IMR-90 (cell line): ENCODE results near the gene TBC1D1. TPM values are rescaled to one million over a fixed set of nuclear protein-coding genes. Genes with fewer than 3 reads are reported as not detected.
A peak's percentile ranks its signal among the peaks of the same experiment; 100 is the strongest.

Experiments
- ATAC-seq: fragments of 200-7000 bp; cut with Tn5 transposase; 2 replicates; pipeline ENCODE4 v1.9.1; 2020; ENCODE audit warnings: low read depth, mild to moderate bottlenecking, moderate library complexity
- BruUV-seq: library from RNA; stranded (reverse); fragments of 400-500 nt; replicated peaks from 2 replicates; lab custom pipeline; 2021; lab: Mats Ljungman, UMichigan
- CTCF ChIA-PET: fragments of 300-600 bp; formaldehyde crosslinking; extraction: SDS; loops from one replicate; lab custom pipeline; 2021; ENCODE audit warnings: antibody characterized with exemption; lab: Yijun Ruan, JAX
- POLR2A ChIA-PET: fragments of 300-600 bp; sonication (Branson Sonifier 250); formaldehyde crosslinking; loops from one replicate; lab custom pipeline; 2022; ENCODE audit warnings: antibody characterized with exemption; ENCODE audit not compliant: unreplicated experiment; lab: Charles Lee
- DNase-seq: peaks from one replicate; pipeline ENCODE4 v3.0.0; 2013
- H2AFZ ChIP-seq: replicated peaks from 2 replicates; pipeline ENCODE3; 2013; ENCODE audit warnings: low read length, mild to moderate bottlenecking; ENCODE audit not compliant: poor library complexity
- H2AK5ac ChIP-seq: 2 replicates; pipeline ENCODE4 v1.6.1; 2013; ENCODE audit warnings: low read depth, low read length, inconsistent platforms
- H2AK9ac ChIP-seq: replicated peaks from 2 replicates; pipeline ENCODE3; 2013; ENCODE audit warnings: mild to moderate bottlenecking, low read depth, low read length, moderate library complexity; ENCODE audit not compliant: poor library complexity
- H2BK120ac ChIP-seq: 2 replicates; pipeline ENCODE4 v1.6.1; 2013; ENCODE audit warnings: low read depth, low read length, inconsistent platforms
- H2BK15ac ChIP-seq: 3 replicates; pipeline ENCODE4 v1.6.1; 2013; ENCODE audit warnings: low read depth, low read length, inconsistent platforms
- H2BK20ac ChIP-seq: 2 replicates; pipeline ENCODE4 v1.6.1; 2013; ENCODE audit warnings: low read depth, mild to moderate bottlenecking, inconsistent platforms, low read length, moderate library complexity
- H2BK5ac ChIP-seq: 2 replicates; pipeline ENCODE4 v1.6.1; 2013; ENCODE audit warnings: mild to moderate bottlenecking, low read depth, low read length, inconsistent platforms; ENCODE audit not compliant: poor library complexity, severe bottlenecking
- H3K14ac ChIP-seq: replicated peaks from 2 replicates; pipeline ENCODE4 v1.6.1; 2013; ENCODE audit warnings: low read depth, low read length, inconsistent platforms
- H3K18ac ChIP-seq: 2 replicates; pipeline ENCODE4 v1.6.1; 2013; ENCODE audit warnings: low read depth, low read length, control low read depth
- H3K23ac ChIP-seq: 2 replicates; pipeline ENCODE4 v1.6.1; 2013; ENCODE audit warnings: low read depth, low read length, inconsistent platforms
- H3K27ac ChIP-seq: 2 replicates; pipeline ENCODE4 v1.5.1; 2013; ENCODE audit warnings: mild to moderate bottlenecking, control low read depth, low read length; ENCODE audit not compliant: insufficient read depth
- H3K27me3 ChIP-seq: 2 replicates; pipeline ENCODE4 v1.6.1; 2013; ENCODE audit warnings: low read length; ENCODE audit not compliant: control insufficient read depth, insufficient read depth
- H3K36me3 ChIP-seq: 2 replicates; pipeline ENCODE4 v1.6.1; 2013; ENCODE audit warnings: low read length, mixed read lengths; ENCODE audit not compliant: control insufficient read depth, insufficient read depth
- H3K4ac ChIP-seq: 2 replicates; pipeline ENCODE4 v1.6.1; 2013; ENCODE audit warnings: low read depth, low read length, inconsistent platforms
- H3K4me1 ChIP-seq: 2 replicates; pipeline ENCODE4 v1.6.1; 2013; ENCODE audit warnings: low read length, mixed read lengths; ENCODE audit not compliant: control insufficient read depth, insufficient read depth
- H3K4me2 ChIP-seq: 2 replicates; pipeline ENCODE4 v1.6.1; 2013; ENCODE audit warnings: low read depth, mild to moderate bottlenecking, control low read depth, low read length, moderate library complexity
- H3K4me3 ChIP-seq: 2 replicates; pipeline ENCODE4 v1.5.1; 2013; ENCODE audit warnings: low read depth, mild to moderate bottlenecking, control low read depth, low read length, moderate library complexity; ENCODE audit not compliant: insufficient read depth
- H3K56ac ChIP-seq: 2 replicates; pipeline ENCODE4 v1.6.1; 2013; ENCODE audit warnings: low read length, inconsistent platforms; ENCODE audit not compliant: insufficient read depth; ENCODE audit errors: extremely low read depth
- H3K79me1 ChIP-seq, 2 experiments: 2 replicates each; pipeline ENCODE4 v1.6.1; 2013; ENCODE audit warnings: low read length in 2 of 2, inconsistent platforms in 1 of 2, low read depth in 1 of 2
- H3K9ac ChIP-seq: 2 replicates; pipeline ENCODE4 v1.6.1; 2013; ENCODE audit warnings: low read depth, low read length, control low read depth
- H3K9me1 ChIP-seq: 2 replicates; pipeline ENCODE4 v1.6.1; 2013; ENCODE audit warnings: low read length, inconsistent platforms; ENCODE audit not compliant: insufficient read depth
- H3K9me3 ChIP-seq: 2 replicates; pipeline ENCODE4 v1.6.1; 2013; ENCODE audit warnings: low read length; ENCODE audit not compliant: control insufficient read depth, insufficient read depth
- H4K20me1 ChIP-seq: 2 replicates; pipeline ENCODE4 v1.6.1; 2013; ENCODE audit warnings: low read length, inconsistent platforms; ENCODE audit not compliant: insufficient read depth
- H4K5ac ChIP-seq: 2 replicates; pipeline ENCODE4 v1.6.1; 2013; ENCODE audit warnings: mild to moderate bottlenecking, low read depth, low read length, control low read depth
- H4K8ac ChIP-seq, 2 experiments: 2 replicates each; pipeline ENCODE4 v1.6.1; 2013; ENCODE audit warnings: low read depth in 2 of 2, low read length in 2 of 2, control low read depth in 1 of 2, inconsistent platforms in 1 of 2
- H4K91ac ChIP-seq: 2 replicates; pipeline ENCODE4 v1.6.1; 2013; ENCODE audit warnings: low read depth, low read length, inconsistent platforms; ENCODE audit not compliant: insufficient read depth
- BHLHE40 ChIP-seq: fragments of 150-350 bp; IDR thresholded peaks from 2 replicates; pipeline ENCODE4 v1.6.1; 2016; ENCODE audit warnings: mild to moderate bottlenecking, low read depth, low read length
- CEBPB ChIP-seq: IDR thresholded peaks from 2 replicates; pipeline ENCODE4 v1.6.1; 2012; ENCODE audit warnings: low read depth, low read length, improper control_type of control experiment
- CHD1 ChIP-seq: IDR thresholded peaks from 2 replicates; pipeline ENCODE4 v1.6.1; 2012; ENCODE audit warnings: low read depth, low read length, improper control_type of control experiment
- ELK1 ChIP-seq: fragments of 150-350 bp; IDR thresholded peaks from 2 replicates; pipeline ENCODE4 v1.6.1; 2016; ENCODE audit warnings: low read depth, mild to moderate bottlenecking, low read length, moderate library complexity, borderline replicate concordance
- FOS ChIP-seq: fragments of 150-350 bp; IDR thresholded peaks from 2 replicates; pipeline ENCODE4 v1.6.1; 2016; ENCODE audit warnings: low read depth, low read length
- MAFK ChIP-seq: IDR thresholded peaks from 2 replicates; pipeline ENCODE4 v1.6.1; 2012; ENCODE audit warnings: low read depth, low read length, improper control_type of control experiment
- MAZ ChIP-seq: IDR thresholded peaks from 2 replicates; pipeline ENCODE4 v1.6.1; 2012; ENCODE audit warnings: low read depth, mild to moderate bottlenecking, low read length, improper control_type of control experiment, moderate library complexity, borderline replicate concordance
- MXI1 ChIP-seq: IDR thresholded peaks from 2 replicates; pipeline ENCODE4 v1.6.1; 2012; ENCODE audit warnings: low read depth, mild to moderate bottlenecking, low read length, moderate library complexity, borderline replicate concordance
- NFE2L2 ChIP-seq: fragments of 150-350 bp; IDR thresholded peaks from 2 replicates; pipeline ENCODE4 v1.6.1; 2016; ENCODE audit warnings: low read depth, mild to moderate bottlenecking, low read length
- POLR2A ChIP-seq: IDR thresholded peaks from 2 replicates; pipeline ENCODE4 v1.6.1; 2012; ENCODE audit warnings: mild to moderate bottlenecking, low read depth, low read length
- RAD21 ChIP-seq: IDR thresholded peaks from 2 replicates; pipeline ENCODE4 v1.6.1; 2012; ENCODE audit warnings: low read length, improper control_type of control experiment
- RFX5 ChIP-seq: IDR thresholded peaks from 2 replicates; pipeline ENCODE4 v1.8.0; 2012; ENCODE audit warnings: low read depth, mild to moderate bottlenecking, low read length, moderate library complexity
- WGBS, 2 experiments: methylation state at CpG; one replicate each; pipeline versions ENCODE4 v1.1.5 to v1.1.7; 2013; ENCODE audit warnings: missing lambda C conversion rate in 2 of 2; ENCODE audit not compliant: insufficient read length in 1 of 2; ENCODE audit errors: extremely low coverage in 2 of 2; 5-methylcytosine and 5-hydroxymethylcytosine counted together
- dilution Hi-C: fragments of 300-500 bp; cut with HindIII; formaldehyde crosslinking; loops from one replicate; pipeline ENCODE4 v1.14.3; 2018; ENCODE audit warnings: low sequenced_read_pairs; ENCODE audit not compliant: unreplicated experiment
- in situ Hi-C: fragments of 300-500 bp; cut with MboI; formaldehyde crosslinking; loops from 3 replicates; pipeline ENCODE4 v1.14.3; 2019; ENCODE audit warnings: low sequenced_read_pairs, inconsistent platforms, mixed read lengths
- intact Hi-C: fragments of 100-400 bp; cut with micrococcal nuclease; formaldehyde crosslinking; loops from 2 replicates; pipeline ENCODE4 v1.10.0; 2022
- polyA plus RNA-seq, 3 experiments: library from polyadenylated mRNA; depleted of rRNA; stranded (reverse); fragments of >200 nt; gene quantifications; 2 replicates each; pipeline ENCODE4 v1.2.3, GENCODE V29; 2012; ENCODE audit warnings: low replicate concordance in 1 of 3
- total RNA-seq: library from RNA; depleted of rRNA; stranded (reverse); fragments of >200 nt; gene quantifications from 2 replicates; pipeline ENCODE4 v1.2.3, GENCODE V29; 2012
- TF ChIP-seq, protein P1 (sequence below): fragments of 150-350 bp; IDR thresholded peaks from 2 replicates; pipeline ENCODE4 v1.6.1; 2017; ENCODE audit warnings: mild to moderate bottlenecking, antibody characterized with exemption, low read length, low read depth
- TF ChIP-seq, protein P2 (sequence below): conservative IDR thresholded peaks from 2 replicates; pipeline ENCODE4 v1.5.1; 2012; ENCODE audit warnings: mild to moderate bottlenecking, low read depth, low read length, improper control_type of control experiment

Gene TBC1D1
- total and polyA plus RNA-seq, 2 of the 4 experiments (the other 2 are of a cell fraction), result 42.4 to 104 TPM

DNA sequence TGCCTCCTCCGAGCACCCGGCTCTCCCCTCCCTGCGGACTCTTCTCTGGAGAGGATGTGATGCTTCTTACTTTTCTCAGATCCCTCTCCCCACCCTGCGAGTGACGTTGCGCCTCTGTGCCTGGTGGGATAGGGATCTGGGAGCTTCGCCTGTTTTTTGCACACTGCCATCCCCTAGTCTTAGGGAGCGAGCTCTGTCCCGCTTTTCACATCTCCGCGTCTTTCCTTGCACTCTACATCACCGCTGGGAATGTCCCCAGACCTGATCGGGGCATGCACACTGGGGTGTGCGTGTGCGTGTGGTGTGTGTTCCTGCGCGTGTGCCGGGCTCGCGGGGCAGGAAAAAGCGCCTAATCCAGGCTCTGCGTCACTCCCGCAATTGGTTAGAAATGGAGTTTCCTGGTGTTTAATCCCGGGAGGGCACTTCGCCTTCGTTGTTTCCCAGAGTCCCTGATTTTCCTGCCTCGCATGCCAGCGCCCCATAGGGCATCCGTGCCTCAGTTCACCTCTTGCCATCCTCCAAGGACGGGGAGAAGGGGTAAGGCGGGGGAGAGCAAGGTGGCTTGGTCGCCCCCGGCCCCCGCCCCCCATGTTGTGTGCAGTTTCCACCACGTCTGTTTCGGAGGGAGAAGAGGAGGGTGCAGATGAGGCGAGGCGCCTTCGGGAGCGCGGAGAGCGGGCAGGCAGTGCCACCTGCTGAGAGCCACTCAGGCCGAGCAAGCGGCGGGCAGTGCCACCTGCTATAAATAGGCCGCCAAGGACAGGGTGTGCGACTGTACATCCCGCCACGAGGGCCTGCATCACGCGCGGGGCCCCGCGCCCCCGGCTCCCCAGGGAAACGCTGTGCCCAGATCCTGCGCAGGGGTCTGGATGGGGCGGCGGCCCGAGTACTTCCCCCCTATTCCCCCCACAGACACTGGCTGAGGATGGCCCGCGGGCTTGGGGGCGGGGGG is 759 bp upstream of the TBC1D1 start:
- H3K9ac ChIP-seq, result no peak overlapping the region
- H3K56ac ChIP-seq, result no peak overlapping the region
- H4K20me1 ChIP-seq, result no peaks in the 10 kb centered on the region; the same call in 1 of the 2 replicates
- no peak overlapping the region for H3K4ac ChIP-seq
- no peak overlapping the region for H2AK9ac ChIP-seq
- no peaks in the 10 kb centered on the region for H3K79me1 ChIP-seq
- no peak overlapping the region for H3K27ac ChIP-seq
- peak; percentile 38; the same call in 1 of the 2 replicates for ATAC-seq
- H2BK15ac ChIP-seq, result no peak overlapping the region
- H3K18ac ChIP-seq, result no peak overlapping the region
- no peaks in the 10 kb centered on the region; the same call in 1 of the 2 replicates for H3K4me1 ChIP-seq
- DNase-seq, result peak; percentile 1
- H3K9me1 ChIP-seq, result no peaks in the 10 kb centered on the region
- no peak overlapping the region for H4K5ac ChIP-seq
- H3K4me3 ChIP-seq, result peak overlapping the region; percentile 64
- no peak overlapping the region for H2BK5ac ChIP-seq
- H3K9me3 ChIP-seq, result no peaks in the 10 kb centered on the region
- in situ Hi-C loops (no loop called here), dilution Hi-C loops (no loop called here), intact Hi-C loops (no loop called here)
- H2AK5ac ChIP-seq, result no peak overlapping the region
- H3K23ac ChIP-seq, result peak overlapping the region; percentile 23; the same call in 1 of the 2 replicates
- CTCF ChIA-PET, result interaction anchor here (0.6 kb wide), 1 partner anchor 179 kb away, joined by 3 read pairs; no protein-coding TSS in a partner anchor
- peaks cover 47% of the 10 kb centered on the region for H3K27me3 ChIP-seq
- BruUV-seq, result no TSS peak
- POLR2A ChIA-PET, result no interaction called here
- H4K91ac ChIP-seq, result no peak overlapping the region
- H3K4me2 ChIP-seq, result peak overlapping the region; percentile 36
- no peak overlapping the region for H2BK20ac ChIP-seq
- peak overlapping the region; percentile 85 for H2AFZ ChIP-seq
- H2BK120ac ChIP-seq, result no peak overlapping the region
- H3K36me3 ChIP-seq, result no peaks in the 10 kb centered on the region
- WGBS, 2 experiments, result 0% methylated on average over 6 of the region's 63 CpGs; no CpG with 5 or more reads in 1 of the 2 experiments
- no peak overlapping the region for H3K14ac ChIP-seq
- H4K8ac ChIP-seq, result no peak overlapping the region
- TF ChIP-seq MXI1 (no peak), POLR2A (no peak), CHD1 (no peak), RFX5 (no peak), BHLHE40 (no peak), CEBPB (no peak), MAFK (no peak), MAZ (no peak), NFE2L2 (no peak), FOS (no peak), RAD21 (no peak), ELK1 (no peak)
- TF ChIP-seq, protein P1, sequence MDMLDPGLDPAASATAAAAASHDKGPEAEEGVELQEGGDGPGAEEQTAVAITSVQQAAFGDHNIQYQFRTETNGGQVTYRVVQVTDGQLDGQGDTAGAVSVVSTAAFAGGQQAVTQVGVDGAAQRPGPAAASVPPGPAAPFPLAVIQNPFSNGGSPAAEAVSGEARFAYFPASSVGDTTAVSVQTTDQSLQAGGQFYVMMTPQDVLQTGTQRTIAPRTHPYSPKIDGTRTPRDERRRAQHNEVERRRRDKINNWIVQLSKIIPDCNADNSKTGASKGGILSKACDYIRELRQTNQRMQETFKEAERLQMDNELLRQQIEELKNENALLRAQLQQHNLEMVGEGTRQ, result no peak
- TF ChIP-seq, protein P2, sequence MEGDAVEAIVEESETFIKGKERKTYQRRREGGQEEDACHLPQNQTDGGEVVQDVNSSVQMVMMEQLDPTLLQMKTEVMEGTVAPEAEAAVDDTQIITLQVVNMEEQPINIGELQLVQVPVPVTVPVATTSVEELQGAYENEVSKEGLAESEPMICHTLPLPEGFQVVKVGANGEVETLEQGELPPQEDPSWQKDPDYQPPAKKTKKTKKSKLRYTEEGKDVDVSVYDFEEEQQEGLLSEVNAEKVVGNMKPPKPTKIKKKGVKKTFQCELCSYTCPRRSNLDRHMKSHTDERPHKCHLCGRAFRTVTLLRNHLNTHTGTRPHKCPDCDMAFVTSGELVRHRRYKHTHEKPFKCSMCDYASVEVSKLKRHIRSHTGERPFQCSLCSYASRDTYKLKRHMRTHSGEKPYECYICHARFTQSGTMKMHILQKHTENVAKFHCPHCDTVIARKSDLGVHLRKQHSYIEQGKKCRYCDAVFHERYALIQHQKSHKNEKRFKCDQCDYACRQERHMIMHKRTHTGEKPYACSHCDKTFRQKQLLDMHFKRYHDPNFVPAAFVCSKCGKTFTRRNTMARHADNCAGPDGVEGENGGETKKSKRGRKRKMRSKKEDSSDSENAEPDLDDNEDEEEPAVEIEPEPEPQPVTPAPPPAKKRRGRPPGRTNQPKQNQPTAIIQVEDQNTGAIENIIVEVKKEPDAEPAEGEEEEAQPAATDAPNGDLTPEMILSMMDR, result no peak
